Measurements from ENCODE around the gene ELF3. TPM values are rescaled to one million over a fixed set of nuclear protein-coding genes. Genes with fewer than 3 reads are reported as not detected.
"Not testable (repeated sequence)": the region's sequence is repeated elsewhere in the genome, so short reads cannot be mapped to it uniquely, and the experiment has no call there.

Gene ELF3
- polyA plus RNA-seq, 1 donor from 2014 or later = 0.26 TPM

GRCh38 chr1:202056644-202057334 is 46.4 kb downstream of the ELF3 start:
- no peak overlapping the region for H2AFZ ChIP-seq (ENCODE audit: low read depth, low read length)
- no peaks in the 10 kb centered on the region for H3K79me2 ChIP-seq (replicated peaks; ENCODE audit: insufficient read depth, low read length)
- no peak overlapping the region for H3K4me2 ChIP-seq (ENCODE audit: low read length)
- TF ChIP-seq EZH2 (IDR thresholded peaks at IDR 0.05; ENCODE audit: borderline replicate concordance, insufficient read depth, low read length, poor library complexity, severe bottlenecking) (no peak), TAF1 (IDR thresholded peaks at IDR 0.05; ENCODE audit: low read depth) (no peak), SMC3 (conservative IDR thresholded peaks at IDR 0.05; ENCODE audit: poor library complexity) (no peak), EP300 (conservative IDR thresholded peaks at IDR 0.05; ENCODE audit: poor library complexity, severe bottlenecking) (no peak), MXI1 (conservative IDR thresholded peaks at IDR 0.05; ENCODE audit: poor library complexity, severe bottlenecking) (no peak), POLR2AphosphoS5 (IDR thresholded peaks at IDR 0.05) (no peak), REST (IDR thresholded peaks at IDR 0.05; ENCODE audit: borderline replicate concordance) (no peak), RAD21 (conservative IDR thresholded peaks at IDR 0.05) (no peak)
- TF ChIP-seq, protein P1, sequence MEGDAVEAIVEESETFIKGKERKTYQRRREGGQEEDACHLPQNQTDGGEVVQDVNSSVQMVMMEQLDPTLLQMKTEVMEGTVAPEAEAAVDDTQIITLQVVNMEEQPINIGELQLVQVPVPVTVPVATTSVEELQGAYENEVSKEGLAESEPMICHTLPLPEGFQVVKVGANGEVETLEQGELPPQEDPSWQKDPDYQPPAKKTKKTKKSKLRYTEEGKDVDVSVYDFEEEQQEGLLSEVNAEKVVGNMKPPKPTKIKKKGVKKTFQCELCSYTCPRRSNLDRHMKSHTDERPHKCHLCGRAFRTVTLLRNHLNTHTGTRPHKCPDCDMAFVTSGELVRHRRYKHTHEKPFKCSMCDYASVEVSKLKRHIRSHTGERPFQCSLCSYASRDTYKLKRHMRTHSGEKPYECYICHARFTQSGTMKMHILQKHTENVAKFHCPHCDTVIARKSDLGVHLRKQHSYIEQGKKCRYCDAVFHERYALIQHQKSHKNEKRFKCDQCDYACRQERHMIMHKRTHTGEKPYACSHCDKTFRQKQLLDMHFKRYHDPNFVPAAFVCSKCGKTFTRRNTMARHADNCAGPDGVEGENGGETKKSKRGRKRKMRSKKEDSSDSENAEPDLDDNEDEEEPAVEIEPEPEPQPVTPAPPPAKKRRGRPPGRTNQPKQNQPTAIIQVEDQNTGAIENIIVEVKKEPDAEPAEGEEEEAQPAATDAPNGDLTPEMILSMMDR (IDR thresholded peaks at IDR 0.05; ENCODE audit: poor library complexity, severe bottlenecking) = no peak
- H3K9me3 ChIP-seq (ENCODE audit: low read length) = no peaks in the 10 kb centered on the region
- H3K36me3 ChIP-seq (ENCODE audit: insufficient read depth, low read length) = no peaks in the 10 kb centered on the region
- no peaks in the 10 kb centered on the region for H3K27me3 ChIP-seq (ENCODE audit: insufficient read depth, low read depth, low read length)
- H4K20me1 ChIP-seq (ENCODE audit: insufficient read depth) = no peaks in the 10 kb centered on the region
- no peak overlapping the region for H3K4me3 ChIP-seq (ENCODE audit: low read length)
- H3K27ac ChIP-seq (ENCODE audit: low read length) = no peak overlapping the region
- no peak overlapping the region for H3K9ac ChIP-seq (ENCODE audit: low read length)
- no peaks in the 10 kb centered on the region for H3K9me2 ChIP-seq (ENCODE audit: insufficient read depth, low read length)
- H3F3A ChIP-seq (ENCODE audit: insufficient read depth, low read length, poor library complexity, severe bottlenecking) = no peaks in the 10 kb centered on the region

DNA sequence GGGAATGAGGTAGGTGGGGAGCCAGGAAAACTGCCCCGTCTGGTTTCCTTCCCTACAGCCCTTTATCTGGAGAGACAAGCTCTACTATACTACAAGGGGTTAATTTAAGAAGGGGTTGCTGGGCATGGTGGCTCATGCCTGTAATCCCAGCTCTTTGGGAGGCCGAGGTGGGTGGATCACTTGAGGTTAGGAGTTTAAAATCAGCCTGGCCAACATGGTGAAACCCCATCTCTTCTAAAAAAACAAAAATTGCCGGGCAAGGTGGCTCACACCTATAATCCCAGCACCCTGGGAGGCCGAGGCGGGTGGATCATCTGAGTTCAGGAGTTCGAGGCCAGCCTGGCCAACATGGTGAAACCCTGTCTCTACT is 46.9 kb downstream of the ELF3 start:
- H3K27ac ChIP-seq (ENCODE audit: low read length); H3K4me3 ChIP-seq (ENCODE audit: low read length); H3K4me2 ChIP-seq (ENCODE audit: low read length); H4K20me1 ChIP-seq (ENCODE audit: insufficient read depth); H3F3A ChIP-seq (ENCODE audit: insufficient read depth, low read length, poor library complexity, severe bottlenecking); H3K9me2 ChIP-seq (ENCODE audit: insufficient read depth, low read length); H3K9ac ChIP-seq (ENCODE audit: low read length); H3K27me3 ChIP-seq (ENCODE audit: insufficient read depth, low read depth, low read length); H3K9me3 ChIP-seq (ENCODE audit: low read length); H3K36me3 ChIP-seq (ENCODE audit: insufficient read depth, low read length); H3K79me2 ChIP-seq (replicated peaks; ENCODE audit: insufficient read depth, low read length); H2AFZ ChIP-seq (ENCODE audit: low read depth, low read length): not testable (repeated sequence)

Measured in neural cell (in vitro differentiated cells).